Activated T-cell treated with anti-CD3 and anti-CD28 coated beads for 4 hours (primary cell): ENCODE data around the gene FOXL3.
"Not testable (repeated sequence)": the region's sequence is repeated elsewhere in the genome, so short reads cannot be mapped to it uniquely, and the experiment has no call there.

Experiments
- DNase-seq: peaks from one replicate; pipeline ENCODE4 v3.0.0-alpha.2; 2020

The FOXL3 gene

DNA sequence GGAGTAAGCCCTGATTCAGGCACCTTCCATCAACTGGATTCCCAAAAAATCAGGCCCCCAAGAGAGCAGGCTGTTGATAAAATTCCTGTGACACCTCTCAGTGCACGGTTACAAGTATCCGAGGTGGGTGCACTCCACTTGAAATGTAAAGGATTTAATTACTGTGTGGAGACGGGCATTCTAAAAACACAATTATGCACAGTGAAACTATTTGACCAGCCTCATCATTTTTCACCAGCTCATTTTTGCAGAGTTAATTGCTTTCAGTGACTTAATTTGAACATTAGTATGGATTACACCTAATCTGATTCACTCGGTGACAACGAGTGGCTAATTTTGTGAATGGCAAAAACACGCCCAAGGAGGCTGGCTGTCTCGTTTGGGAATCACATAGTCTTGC, 2.3 kb downstream of the FOXL3 start:
- DNase-seq: no peak

DNA sequence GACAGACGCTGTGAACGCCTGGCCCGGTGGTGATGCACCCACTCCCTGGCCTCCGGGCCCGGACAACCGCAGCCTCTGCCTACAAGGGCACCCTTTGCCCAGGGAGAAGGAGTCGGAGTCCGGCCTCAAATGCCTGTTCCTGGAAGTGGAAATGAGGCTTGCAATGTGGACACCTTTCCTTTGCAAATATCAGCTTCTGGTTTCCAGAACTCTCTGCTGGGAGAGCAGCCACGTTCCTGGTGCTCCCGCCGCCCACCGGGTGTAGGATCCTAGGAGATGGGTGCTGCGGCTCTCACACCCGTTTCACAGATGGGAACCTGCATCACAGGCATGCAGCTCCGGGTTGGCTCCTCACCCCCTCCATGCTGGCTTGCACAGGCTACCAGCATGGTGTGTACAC, 2.9 kb downstream of the FOXL3 start:
- no peak for DNase-seq

GRCh38 chr7:293681-294439, 3.9 kb downstream of the FOXL3 start:
- no peak for DNase-seq

GRCh38 chr7:294440-295154, 4.6 kb downstream of the FOXL3 start:
- no peak for DNase-seq

DNA sequence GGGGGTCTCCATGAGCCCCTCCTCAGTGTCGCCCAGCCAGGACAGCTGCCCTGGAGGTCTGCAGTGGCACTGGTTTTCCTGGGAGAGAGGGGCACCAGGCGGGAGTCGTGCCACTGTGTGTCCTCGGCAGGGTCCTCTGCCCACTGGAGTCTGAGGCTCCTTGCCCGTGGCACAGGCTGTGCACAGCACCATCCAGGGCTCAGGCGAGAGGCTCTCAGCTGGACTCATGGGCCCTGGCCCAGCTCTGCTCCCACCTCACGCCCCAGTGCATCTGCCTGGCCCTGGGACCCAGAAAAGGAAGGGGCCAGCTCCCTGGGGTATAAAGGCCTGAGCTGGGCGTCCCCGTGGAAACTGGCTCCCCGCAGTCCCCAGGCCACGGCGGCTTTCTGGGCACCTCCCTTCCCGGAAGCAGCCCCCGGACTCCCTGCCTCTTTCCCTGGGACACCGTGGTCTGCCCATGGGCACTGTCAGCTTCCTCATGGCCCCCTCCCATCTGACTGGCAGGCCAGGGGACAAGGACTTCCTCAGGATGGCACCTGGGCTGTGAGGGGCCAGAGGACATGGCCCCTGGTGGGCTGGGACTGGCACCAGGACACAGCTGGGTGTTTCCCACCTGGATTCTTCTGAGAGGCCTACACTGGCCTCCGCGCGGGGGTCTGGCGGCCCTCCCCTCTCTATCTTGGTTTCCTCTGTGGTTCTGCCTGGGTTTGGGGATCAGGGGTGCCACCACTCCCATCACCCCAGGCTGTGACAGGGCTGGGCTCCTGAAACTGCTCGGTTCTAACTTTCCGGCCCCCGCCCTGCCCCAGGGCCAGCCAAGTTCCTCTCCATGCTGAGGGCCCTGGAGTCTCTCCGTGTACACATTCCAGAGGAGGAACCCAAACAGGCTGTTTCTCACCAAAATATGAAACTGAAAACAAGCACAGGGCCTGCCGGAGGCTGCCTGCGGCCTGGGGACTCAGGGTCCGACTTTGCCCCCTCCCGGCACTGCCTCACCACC, 5.5 kb downstream of the FOXL3 start:
- no peak for DNase-seq

GRCh38 chr7:296373-296945, 6.5 kb downstream of the FOXL3 start:
- no peak for DNase-seq

- not testable (repeated sequence) for DNase-seq
Measured at GRCh38 chr7:297141-297540, 7.2 kb downstream of the FOXL3 start.

- no peak for DNase-seq
Measured at GRCh38 chr7:297611-298374, 7.8 kb downstream of the FOXL3 start.

DNA sequence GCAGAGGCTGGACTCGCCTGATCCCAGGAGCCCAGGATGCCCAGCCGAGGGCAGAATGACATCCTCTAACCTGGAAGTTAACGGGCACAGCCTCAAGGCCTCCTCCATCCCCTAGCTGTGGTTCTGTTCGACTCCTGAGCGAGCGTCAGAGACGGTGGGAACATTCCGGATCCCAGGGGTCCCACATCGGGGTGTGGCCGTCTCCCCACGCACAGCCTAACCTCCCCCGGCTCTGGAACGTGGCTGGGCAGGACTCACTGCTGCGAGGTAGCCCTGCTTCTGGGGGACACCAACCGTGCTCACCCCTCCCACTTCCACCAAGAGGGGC, 8.4 kb downstream of the FOXL3 start:
- DNase-seq: no peak

GRCh38 chr7:298743-299142, 8.8 kb downstream of the FOXL3 start:
- no peak for DNase-seq

DNA sequence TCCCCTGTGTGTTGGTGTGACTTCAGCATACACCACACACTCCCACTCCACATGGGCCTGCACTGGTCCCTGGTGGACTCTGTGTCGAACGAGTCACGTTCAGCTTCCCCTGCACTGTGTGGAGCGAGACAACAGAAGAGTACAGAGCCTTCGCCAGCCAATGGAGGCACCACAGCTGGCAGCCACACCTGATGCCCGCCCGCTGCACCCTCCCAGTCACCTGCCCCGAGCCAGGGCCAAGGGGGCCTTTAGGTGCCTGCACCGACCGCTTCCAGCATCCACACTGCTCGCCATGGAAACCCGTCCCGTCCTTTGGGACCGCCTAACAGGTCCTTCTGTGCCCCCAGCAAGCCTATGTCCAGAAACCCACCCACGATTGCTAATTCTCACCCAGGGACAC, 9.2 kb downstream of the FOXL3 start:
- no peak for DNase-seq

GRCh38 chr7:299628-300027, 9.7 kb downstream of the FOXL3 start:
- no peak for DNase-seq

DNA sequence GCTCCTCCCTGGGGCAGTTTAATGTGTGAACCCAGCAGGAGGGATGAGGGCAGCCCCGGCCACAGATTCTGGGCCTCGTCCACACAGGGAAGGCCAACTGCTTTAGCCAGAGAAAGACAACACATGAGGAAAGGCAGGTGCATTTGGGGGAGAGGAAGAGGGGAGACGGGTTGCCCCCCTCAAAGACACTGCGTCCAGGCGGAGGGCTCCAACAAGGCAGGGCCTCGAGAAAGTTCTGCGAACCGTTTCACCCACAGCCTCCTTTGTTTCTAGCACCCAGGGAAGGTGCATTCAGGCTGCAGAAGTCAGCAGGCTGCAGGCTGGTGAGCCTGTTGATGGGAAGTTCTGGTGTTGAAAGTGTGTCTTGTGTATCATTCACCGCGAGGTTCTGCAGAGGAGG, 10.1 kb downstream of the FOXL3 start:
- no peak for DNase-seq

DNA sequence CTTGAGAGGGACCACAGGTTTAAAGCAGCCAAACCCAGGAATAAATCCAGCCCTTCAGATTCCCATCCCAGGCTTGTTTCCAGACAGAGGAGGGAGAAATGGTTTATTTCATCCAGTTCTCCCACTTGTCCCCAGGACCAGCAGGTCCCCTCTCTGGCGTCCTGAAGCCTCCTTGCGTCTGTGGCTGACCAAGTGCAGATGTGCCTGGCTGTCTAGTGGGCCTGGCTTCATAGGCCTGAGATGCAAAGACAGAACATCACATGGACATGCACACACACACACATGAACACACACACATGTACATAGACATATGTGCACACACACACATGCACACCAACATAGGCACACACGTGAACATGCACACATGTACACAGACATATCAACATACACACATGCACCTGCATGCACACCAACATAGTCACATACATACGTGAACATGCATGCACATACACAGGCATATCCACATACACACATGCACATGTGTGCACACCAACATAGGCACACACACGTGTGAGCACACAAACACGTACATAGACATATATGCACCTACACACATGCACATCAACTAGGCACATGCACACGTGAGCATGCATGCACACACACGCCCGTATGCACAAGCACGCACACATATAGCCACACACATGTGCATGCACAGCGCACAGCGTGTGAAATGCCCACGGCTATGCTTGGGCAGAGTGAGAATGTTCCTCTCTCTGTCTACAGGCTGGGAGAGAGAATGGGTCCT, 10.7 kb downstream of the FOXL3 start:
- DNase-seq: no peak

GRCh38 chr7:301291-302053, 11.5 kb downstream of the FOXL3 start:
- DNase-seq: no peak

- no peak for DNase-seq
Measured at GRCh38 chr7:302054-302992, 12.4 kb downstream of the FOXL3 start.

DNA sequence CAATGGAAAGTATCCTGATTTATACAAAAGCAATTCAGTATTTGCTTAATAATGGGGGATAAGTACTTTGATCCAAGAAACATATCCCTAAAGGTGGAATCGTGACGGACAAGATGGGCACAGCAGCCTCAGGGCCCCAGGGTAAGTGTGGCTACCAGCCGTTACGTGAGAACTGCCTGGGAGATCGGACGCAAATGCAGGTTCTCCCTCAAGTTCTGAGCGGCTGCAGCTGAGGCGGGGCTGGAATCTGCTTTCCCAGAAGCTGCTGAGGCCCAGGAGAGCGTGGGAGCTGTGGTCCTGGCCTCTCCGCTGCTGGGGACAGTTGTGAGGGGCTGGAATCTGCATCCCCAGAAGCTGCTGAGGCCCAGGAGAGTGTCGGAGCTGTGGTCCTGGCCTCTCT, 13.5 kb downstream of the FOXL3 start:
- DNase-seq: no peak

DNA sequence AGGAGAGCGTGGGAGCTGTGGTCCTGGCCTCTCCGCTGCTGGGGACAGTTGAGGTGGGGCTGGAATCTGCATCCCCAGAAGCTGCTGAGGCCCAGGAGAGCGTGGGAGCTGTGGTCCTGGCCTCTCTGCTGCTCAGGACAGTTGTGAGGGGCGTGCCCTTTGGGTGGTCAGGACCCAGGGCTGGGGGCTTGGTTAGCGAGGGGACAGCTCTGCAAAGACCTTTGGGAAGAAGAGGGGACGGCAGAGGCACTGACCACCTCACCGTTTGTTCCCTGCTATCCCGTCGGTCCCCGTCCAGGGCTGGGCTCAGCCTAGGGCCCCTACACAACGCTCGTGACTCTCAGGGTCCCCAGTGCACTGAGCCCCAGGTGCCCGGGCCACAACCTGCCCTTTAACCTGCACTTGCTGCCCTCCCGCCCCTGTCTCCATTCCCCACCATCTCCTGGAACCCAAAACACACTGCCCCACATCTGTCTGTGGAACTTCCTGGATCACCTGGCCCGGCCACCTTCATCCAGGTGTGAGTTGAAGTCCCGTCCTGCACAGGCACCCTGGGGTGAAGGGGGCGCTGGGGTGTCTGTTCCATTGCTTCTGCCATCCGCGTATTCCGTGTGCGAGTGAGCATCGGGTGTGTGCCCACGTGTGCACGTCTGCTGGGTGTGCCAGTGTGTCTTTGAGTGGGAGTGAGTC, 14.1 kb downstream of the FOXL3 start:
- DNase-seq: no peak
